Measurements from ENCODE around the gene MCM6. TPM values are rescaled to one million over a fixed set of nuclear protein-coding genes. Genes with fewer than 3 reads are reported as not detected.

MCM6 gene
- total RNA-seq, 2 donors from 2014 or later = 7.8 to 14.9 TPM

DNA sequence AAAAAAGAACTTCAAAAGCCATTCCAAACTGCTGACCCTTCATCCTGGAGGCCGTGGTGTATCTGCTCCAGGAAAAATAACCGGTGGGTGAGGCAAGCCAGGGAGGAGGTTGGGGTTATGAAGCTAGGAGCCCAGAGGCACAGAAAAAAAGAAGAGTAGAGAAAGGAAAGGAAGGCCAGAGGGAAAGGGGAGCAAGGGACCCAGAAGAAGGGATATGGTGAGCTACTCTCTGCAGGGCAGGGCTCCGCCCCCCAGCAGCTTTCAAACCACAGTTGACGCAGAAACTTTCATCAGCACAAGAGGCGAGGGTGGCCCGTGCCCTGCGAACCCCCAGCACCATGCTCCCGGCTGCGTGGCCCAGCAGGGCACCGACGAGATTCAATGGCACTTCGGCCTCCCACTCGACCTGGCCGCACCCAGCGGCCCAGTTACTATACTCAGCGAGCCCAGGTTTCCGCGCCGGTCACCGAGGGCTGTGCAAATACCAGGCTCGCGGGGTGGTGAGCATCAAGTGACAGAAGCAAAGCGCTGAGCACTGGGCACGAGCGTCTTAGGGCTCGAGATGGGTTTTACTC lies 665 bp downstream of the MCM6 start:
- intact Hi-C loops (cut with DNase I, micrococcal nuclease) = no loop called here
- ATAC-seq (peak; percentile 69), DNase-seq (peak; percentile 39 to 68)

DNA sequence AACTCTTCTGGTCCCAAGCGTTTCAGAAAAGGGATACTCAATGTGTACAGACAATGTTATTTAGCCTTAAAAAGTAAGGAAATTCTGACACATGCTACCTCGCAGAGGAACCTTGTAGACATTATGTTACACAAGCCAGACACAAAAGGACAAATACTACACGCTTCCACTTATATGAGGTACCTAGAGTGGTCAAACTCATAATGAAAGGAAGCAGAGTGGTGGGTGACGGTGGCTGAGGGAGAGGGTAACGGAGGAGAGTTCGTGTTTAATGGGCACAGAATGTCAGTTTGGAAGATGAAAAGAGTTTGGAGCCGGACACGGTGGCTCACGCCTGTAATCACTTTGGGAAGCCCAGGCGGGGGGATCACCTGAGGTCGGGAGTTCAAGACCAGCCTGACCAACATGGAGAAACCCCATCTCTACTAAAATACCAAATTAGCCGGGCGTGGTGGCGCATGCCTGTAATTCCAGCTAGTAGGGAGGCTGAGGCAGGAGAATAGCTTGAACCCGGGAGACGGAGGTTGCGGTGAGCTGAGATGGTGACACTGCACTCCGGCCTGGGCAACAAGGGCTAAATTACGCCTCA lies 1.4 kb downstream of the MCM6 start:
- no peak for ATAC-seq
- peak in 1 of 2 donors; percentile 6 for DNase-seq
- intact Hi-C loops (cut with DNase I, micrococcal nuclease) = no loop called here

DNA sequence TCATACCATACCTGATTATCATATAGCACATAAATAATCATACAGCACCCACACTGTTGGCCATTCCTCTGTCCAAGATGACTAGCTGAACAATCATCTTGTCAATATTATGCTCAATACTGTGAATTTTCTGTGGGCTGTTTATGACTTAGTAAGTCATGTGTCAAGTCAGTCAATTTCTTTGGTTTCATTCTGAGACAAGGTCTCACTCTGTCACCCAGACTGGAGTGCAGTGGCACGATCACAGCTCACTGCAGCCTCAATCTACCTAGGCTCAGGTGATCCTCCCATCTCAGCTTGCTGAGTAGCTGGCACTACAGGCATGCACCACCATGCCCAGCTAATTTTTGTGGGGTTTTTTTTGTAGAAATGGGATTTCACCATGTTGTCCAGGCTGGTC lies 5.7 kb downstream of the MCM6 start:
- ATAC-seq (no peak), DNase-seq (no peak)
- intact Hi-C loops (cut with DNase I, micrococcal nuclease) = no loop called here

DNA sequence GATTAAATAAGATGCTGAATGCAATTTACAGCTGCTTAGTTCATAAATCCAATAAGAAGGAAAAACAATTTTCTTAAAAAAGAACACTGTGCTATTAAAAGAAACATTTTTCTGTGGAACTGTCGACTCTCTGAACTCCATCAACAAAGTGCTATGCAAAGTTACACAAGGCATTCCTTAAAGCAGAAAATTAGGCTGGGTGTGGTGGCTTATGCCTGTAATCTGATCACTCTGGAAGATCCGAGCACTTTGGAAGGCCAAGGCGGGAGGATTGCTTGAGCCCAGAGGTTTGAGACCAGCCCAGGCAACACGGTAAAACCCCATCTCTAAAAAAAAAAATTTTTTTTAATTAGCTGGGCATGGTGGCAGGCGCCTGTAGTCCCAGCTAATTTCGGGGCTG lies 13.0 kb downstream of the MCM6 start:
- intact Hi-C loops (cut with DNase I, micrococcal nuclease) = no loop called here
- no peak for DNase-seq
- ATAC-seq = no peak

DNA sequence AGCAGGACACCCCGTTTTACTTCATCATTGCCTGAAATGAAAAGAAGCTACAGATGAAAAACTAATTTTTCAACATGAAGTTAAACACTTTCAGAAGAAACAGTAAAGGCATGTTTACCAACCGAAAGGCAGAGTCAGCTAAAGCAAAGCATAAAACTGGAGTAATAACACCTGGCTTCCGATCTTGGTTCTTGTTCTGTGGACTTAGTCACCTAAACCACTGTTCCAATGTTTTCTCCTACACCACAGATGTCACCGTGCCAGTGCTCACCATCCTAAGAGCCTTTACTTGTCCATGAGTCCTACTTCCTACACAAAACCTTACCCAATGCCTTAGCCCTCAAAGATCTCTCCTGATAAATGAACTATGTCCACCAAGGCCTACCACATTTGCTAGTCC lies 13.5 kb downstream of the MCM6 start:
- no peak for ATAC-seq
- intact Hi-C loops (cut with DNase I, micrococcal nuclease) = no loop called here

DNA sequence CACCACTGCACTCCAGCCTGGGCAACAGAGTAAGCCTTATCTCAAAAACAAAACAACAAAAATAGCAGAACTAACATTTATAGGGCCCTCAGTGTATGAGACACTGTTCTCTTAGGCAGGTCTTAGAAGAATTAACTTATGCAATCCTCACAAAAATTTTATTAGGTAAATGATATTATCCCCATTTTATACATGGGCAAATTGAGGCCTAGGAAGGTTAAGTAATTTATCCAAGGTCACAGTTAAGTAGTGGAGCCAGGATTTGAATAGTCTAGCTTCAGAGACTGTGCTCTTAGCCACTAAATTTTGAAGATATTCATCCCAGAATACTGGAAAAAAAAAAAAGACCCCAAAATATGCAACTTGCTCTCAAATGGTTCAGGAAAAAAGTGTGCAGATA lies 22.8 kb downstream of the MCM6 start:
- ATAC-seq (no peak), DNase-seq (no peak)
- intact Hi-C loops (cut with DNase I, micrococcal nuclease) = no loop called here

More for the DNA sequence above, 13.5 kb downstream of the MCM6 start:
- DNase-seq = no peak

DNA sequence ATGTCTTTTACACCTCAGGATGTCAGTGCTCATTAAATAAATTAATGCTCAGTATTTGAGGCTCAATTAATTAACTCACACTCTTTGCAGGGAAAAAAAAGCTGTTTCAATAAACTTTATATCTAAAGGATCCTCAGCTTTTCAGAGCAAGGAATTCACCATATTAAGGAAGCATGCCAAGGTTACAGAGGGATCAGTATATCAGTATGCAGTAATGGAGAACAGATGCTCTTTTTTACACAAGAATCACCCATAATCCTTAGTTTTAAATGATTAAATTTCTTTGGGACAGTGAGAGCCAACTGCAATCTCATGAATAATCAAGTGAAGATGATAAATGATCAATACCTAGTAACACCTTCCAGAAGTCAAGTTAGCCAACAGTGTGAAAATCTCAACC lies 24.4 kb downstream of the MCM6 start:
- DNase-seq (no peak), ATAC-seq (no peak)
- intact Hi-C loops (cut with DNase I, micrococcal nuclease) = no loop called here

DNA sequence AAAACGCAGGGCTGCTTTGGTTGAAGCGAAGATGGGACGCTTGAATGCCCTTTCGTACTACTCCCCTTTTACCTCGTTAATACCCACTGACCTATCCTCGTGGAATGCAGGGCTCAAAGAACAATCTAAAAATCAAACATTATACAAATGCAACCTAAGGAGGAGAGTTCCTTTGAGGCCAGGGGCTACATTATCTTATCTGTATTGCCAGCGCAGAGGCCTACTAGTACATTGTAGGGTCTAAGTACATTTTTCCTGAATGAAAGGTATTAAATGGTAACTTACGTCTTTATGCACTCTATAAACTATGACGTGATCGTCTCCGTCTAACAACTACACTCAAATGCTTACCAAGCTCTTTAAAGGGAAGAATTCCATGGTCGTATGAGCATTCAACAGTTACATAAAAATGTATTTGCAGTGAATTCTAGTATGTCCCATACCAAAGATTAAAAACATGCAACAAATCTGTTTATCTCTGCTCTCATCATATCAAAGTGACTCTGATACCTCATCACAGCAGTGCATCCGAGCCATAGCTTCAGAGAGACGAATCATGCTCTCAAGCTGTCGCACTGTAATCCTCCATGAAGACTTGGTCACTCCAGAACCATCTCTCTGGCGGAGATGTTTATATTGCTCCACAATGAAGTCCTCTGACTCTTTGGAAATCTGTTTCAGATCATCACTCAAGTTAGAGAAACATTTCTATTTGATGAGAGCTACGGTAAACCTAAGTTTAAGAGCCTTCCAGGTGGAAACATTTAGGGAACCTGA lies 25.2 kb downstream of the MCM6 start:
- ATAC-seq = no peak
- no peak for DNase-seq
- intact Hi-C loops (cut with DNase I, micrococcal nuclease) = no loop called here

DNA sequence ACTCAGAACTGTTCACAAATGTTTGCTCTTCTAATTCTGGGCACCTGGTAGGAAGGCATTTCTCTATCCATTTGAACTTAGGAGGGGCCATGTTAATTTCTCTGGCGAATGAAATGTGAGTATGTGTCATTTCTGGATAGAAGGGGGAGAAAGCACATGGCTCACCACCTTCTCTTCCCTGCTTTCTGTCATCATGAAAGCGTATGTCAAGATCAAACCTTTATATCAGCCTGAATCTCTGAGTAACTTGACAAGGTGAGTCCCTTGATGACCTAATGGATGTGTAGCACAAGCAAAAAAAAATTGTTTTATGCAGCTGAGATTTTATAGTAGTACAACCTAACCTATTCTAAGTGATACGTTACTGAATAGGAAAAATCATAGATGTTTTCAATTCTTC lies 27.2 kb downstream of the MCM6 start:
- no peak for ATAC-seq
- intact Hi-C loops (cut with DNase I, micrococcal nuclease) = no loop called here
- no peak for DNase-seq

DNA sequence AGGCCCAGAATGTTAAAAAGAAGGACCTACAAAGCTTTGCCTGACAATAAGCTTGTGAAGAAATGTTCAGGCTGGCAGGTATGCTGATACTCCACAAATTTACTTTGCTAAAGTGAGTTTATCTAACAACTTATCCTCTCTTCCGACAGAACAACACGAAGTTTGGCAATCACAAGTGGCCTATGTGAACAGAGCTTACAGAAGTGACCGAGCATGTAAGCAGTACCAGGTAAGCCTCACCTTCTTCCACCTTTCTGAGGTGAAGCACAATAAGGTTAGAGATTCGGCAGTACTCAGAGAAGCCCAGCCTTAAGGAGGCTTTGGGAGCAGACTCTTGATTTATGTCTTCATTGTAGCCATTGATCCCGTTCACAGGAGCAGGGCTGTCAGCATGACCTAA lies 30.2 kb downstream of the MCM6 start:
- DNase-seq = no peak
- intact Hi-C loops (cut with DNase I, micrococcal nuclease) = no loop called here
- ATAC-seq = no peak

DNA sequence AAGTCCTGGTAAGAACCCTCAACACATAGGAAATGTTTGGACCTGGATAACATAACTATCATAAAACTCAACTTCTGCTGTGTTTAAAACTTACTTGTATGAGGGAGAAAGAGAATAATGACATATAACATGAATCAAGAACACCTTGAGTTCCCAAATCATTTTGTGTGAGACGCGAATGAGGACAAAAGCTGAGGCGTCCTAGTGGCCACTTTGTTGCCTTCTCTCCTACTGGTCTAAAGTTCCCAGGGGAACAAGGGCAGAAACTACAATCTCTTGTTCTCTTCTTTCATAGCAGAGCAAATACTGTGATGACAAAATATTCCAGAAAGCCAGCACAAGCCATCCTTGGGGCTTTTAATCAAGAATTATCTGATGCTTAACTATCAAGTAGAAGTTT lies 31.0 kb downstream of the MCM6 start:
- ATAC-seq = no peak
- intact Hi-C loops (cut with DNase I, micrococcal nuclease) = no loop called here

DNA sequence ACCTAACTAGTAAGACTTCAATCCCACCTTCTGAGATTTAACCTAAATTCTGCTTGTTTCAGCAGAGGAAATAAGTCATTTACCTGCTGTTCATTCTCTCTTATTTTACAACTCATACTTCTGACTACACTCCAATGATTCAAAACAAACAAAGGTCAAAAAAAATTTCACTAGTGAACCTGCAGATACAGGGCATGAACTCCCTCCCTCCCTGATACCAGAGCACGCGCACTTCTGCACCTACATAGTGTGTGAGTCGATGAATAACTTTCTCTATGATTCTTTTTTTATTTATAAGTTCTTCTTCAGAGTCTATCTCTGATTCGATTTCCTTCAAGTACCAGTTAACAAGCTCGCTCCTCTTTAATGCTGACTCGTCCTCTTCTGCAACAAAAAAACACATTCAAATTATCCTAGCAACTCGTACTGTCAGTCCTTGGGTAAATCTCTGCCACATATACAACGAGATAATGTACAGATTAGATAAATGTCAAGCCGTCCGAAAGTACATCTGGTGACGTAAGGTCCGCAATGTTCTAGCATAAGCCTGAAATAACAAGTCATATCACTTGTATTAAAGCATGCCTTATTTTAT lies 31.8 kb downstream of the MCM6 start:
- ATAC-seq = no peak
- no peak for DNase-seq
- intact Hi-C loops (cut with DNase I, micrococcal nuclease) = no loop called here

More for the DNA sequence above, 31.0 kb downstream of the MCM6 start:
- no peak for DNase-seq

DNA sequence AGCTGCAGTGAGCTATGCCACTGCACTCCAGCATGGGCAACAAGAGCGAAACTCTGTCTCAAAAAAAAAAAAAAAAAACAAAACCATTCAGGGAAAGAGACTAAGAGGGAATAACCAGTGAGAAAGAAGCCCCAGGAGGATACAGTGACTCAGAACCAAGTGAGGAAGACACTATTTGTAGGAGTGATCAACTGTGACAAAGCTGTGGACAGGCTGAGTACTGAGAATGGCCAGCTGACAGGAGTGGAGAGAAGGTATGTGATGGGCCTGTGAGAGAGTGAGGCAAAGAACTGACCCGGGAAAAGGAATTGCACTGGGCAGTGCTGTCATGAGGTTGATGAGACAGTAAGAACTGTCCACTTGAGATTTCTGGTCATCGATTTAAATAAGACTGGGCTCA lies 32.6 kb downstream of the MCM6 start:
- ATAC-seq (no peak), DNase-seq (no peak)
- intact Hi-C loops (cut with DNase I, micrococcal nuclease) = no loop called here

DNA sequence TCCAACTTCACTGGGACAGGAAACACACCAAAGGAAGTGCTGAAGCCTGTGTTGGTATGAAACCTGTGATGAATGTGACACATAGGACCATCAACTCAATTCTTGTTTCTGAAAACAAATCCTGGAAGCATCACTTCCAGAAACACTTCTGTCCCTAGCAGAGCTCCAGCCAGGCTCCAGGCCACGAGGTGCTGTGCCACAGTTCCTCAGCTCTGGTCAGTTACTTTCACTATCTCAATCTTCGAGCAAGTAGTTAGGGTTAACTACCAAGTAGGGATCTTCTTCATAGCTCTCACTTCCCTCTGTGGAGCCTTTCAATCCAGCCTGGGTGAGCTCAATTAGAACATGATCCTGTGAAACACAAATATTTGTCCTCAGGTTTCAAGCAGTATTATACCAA lies 35.6 kb downstream of the MCM6 start:
- intact Hi-C loops (cut with DNase I, micrococcal nuclease) = no loop called here
- DNase-seq (peak in 1 of 2 donors; percentile 14), ATAC-seq (peak; percentile 62)

DNA sequence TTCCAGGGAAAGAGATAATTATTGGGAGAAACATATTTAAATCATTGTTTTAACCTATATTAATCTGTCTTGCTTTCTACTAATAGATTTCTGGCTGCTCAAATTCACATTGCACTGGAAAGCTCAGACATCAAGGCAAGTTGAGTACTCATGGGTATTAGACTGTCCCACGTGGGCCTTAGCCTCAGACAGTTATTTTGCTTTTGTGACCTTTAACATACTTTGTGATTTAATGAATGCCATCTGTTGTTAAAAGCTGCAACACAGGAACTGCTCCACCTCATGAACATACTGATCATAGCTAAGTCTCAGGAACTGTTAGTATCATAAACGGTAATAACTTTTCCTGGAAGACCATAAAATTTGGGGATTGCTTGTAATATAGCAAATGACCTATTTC lies 36.5 kb downstream of the MCM6 start:
- ATAC-seq (peak; percentile 94), DNase-seq (no peak)
- intact Hi-C loops (cut with DNase I, micrococcal nuclease) = no loop called here

DNA sequence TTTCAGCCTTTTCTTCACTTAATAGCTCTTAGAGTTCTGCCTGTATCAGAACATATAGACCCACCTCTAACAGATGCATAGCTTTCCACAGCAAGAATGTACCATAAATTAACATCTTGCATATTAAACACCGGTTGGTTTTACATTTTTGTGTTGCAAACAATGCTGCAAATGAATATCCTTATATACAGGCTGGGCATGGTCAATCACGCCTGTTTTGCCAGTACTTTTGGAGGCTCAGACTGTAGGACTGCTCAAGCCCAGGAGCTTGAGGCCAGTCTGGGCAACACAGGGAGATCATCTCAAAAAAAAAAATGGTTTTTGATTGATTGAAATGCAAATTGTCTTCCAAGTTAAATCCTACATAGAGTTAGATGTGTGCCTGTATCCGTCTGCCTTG lies 37.7 kb downstream of the MCM6 start:
- no peak for ATAC-seq
- intact Hi-C loops (cut with DNase I, micrococcal nuclease) = no loop called here
- DNase-seq = no peak

DNA sequence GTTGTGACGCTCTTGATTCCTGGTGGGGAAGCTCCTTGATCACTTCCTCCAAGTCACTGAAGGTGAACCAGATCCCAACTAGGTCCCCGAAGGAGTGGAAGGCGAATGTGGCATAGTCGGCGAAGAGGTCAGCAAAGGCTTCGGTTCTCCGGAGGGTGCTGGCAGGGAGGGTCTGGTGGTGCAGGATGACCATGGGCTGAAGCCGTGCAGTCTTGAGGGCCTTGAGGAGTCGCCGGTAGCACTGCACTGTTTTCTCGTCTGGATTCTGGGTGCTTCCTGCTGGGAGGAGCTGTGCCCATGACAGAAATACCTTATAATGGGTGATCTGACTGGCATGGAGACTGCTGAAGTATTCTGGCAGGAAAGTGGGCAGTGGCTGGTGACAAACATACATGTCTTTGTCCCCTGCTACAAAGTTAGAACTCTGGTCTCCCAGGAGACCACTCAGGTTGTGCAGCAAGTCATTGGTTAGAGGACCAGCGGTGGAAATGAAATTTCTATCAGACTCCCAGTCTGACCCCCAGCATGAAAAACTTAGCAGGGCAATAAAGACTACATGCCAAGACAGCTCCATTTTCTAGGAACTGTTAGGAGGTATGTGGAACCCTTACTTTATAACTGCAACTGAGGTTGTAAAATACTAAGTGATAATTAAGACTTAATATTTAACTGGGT lies 39.5 kb downstream of the MCM6 start, which contains the start of gene LCT:
Gene LCT, minus strand, starts transcription at position 589 of the 675 bp plus-strand sequence. Its CDS starts 15 bp downstream, at position 574.
- DNase-seq = no peak
- no peak for ATAC-seq
- intact Hi-C loops (cut with DNase I, micrococcal nuclease) = no loop called here

DNA sequence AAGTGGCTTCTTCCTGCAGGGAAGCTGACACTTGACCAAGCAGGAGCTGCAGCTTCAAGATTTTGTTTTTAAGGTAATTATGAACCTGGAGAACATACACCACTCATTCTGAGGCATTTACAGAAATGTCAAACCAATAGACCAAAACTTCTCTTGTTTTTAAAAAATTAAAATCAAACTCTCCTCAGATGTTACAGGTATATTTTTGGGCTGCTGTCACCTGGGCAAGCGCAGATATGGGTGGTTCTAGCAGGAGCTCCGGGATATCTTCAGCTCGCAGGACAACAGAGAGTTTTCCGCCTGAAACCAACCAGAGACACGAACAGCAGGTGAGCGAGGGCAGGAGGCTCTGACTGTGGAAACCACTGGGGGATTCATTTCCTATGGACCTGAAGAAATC lies 43.4 kb downstream of the MCM6 start:
- ATAC-seq (no peak), DNase-seq (no peak)
- intact Hi-C loops (cut with DNase I, micrococcal nuclease) = no loop called here

DNA sequence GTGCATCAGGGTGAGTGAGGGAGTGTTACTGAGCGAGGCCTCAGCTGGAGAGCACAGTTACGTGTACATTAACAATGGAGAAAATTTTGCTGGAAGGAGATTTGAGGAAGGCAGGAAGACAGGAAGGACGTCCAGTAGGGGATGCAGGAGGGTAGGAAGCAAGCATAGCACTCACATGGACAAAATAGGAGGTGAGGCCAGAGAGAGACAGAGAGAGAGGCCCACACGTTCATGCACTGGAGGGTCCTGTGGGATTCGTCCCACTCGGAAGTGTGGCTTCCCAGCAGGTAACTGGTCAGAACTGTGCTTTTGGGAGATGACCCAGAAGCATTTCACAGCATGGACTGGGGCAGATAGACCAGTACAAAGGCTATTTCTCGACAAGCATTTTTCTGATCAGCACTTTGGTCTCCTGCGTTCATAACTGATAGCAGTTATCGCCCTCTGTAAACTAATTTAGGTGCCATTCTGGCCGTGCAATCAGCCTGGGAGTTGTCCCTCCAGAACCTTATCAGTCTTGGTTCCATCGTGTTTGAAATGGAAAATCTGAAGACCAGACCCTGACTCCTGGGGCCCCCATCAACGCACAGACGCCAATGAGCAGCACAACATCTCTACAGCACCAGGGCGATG lies 44.9 kb downstream of the MCM6 start:
- ATAC-seq (peak; percentile 97), DNase-seq (no peak)
- intact Hi-C loops (cut with DNase I, micrococcal nuclease) = no loop called here
